MM.1S (cell line): ENCODE results near the gene LAD1.

Source experiments
- DNase-seq: peaks from one replicate; pipeline ENCODE4 v3.0.0-alpha.2; 2015
- H2AFZ ChIP-seq: fragments of 300-600 bp; sonication (generic); 2 replicates; pipeline ENCODE4 v1.6.0; 2016; ENCODE audit warnings: antibody characterized with exemption, low read length
- H3F3A ChIP-seq: fragments of 300-600 bp; sonication (generic); 2 replicates; pipeline ENCODE4 v1.6.1; 2016; ENCODE audit warnings: mild to moderate bottlenecking, antibody characterized with exemption, low read length, moderate library complexity, mixed read lengths; ENCODE audit not compliant: insufficient read depth
- H3K27ac ChIP-seq: fragments of 300-600 bp; sonication (generic); 2 replicates; pipeline ENCODE4 v1.5.1; 2016; ENCODE audit warnings: mild to moderate bottlenecking, low read length
- H3K27me3 ChIP-seq: fragments of 300-600 bp; sonication (generic); replicated peaks from 2 replicates; pipeline ENCODE4 v1.6.0; 2016; ENCODE audit warnings: low read length; ENCODE audit not compliant: insufficient read depth
- H3K36me3 ChIP-seq: fragments of 300-600 bp; sonication (generic); replicated peaks from 2 replicates; pipeline ENCODE4 v1.6.1; 2016; ENCODE audit warnings: mild to moderate bottlenecking, low read length, mixed read lengths; ENCODE audit not compliant: insufficient read depth
- H3K4me1 ChIP-seq: fragments of 300-600 bp; sonication (generic); 2 replicates; pipeline ENCODE4 v1.6.1; 2016; ENCODE audit warnings: low read length, mixed read lengths
- H3K4me2 ChIP-seq: fragments of 300-600 bp; sonication (generic); 2 replicates; pipeline ENCODE4 v1.6.0; 2016; ENCODE audit warnings: low read depth, low read length
- H3K4me3 ChIP-seq: fragments of 300-600 bp; sonication (generic); 2 replicates; pipeline ENCODE4 v1.5.1; 2016; ENCODE audit warnings: low read length, mixed read lengths
- H3K79me2 ChIP-seq: fragments of 300-600 bp; sonication (generic); 2 replicates; pipeline ENCODE4 v1.6.1; 2016; ENCODE audit warnings: mixed run types, low read length, mixed read lengths
- H3K9ac ChIP-seq: fragments of 300-600 bp; sonication (generic); 2 replicates; pipeline ENCODE4 v1.6.1; 2016; ENCODE audit warnings: low read length, mixed read lengths
- H3K9me2 ChIP-seq: fragments of 300-600 bp; sonication (generic); replicated peaks from 2 replicates; pipeline ENCODE4 v1.6.1; 2016; ENCODE audit warnings: mild to moderate bottlenecking, low read length, mixed read lengths; ENCODE audit not compliant: insufficient read depth
- H3K9me3 ChIP-seq: fragments of 300-600 bp; sonication (generic); replicated peaks from 2 replicates; pipeline ENCODE4 v1.6.1; 2016; ENCODE audit warnings: mild to moderate bottlenecking, low read length, mixed read lengths; ENCODE audit not compliant: insufficient read depth
- H4K20me1 ChIP-seq: fragments of 300-600 bp; sonication (generic); 2 replicates; pipeline ENCODE4 v1.6.1; 2016; ENCODE audit warnings: mild to moderate bottlenecking, low read length, moderate library complexity, mixed read lengths; ENCODE audit not compliant: insufficient read depth
- CTCF ChIP-seq: fragments of 300-600 bp; sonication (generic); IDR thresholded peaks from 2 replicates; pipeline ENCODE4 v1.5.1; 2016; ENCODE audit warnings: antibody characterized with exemption, low read length, mixed read lengths
- EZH2 ChIP-seq: fragments of 300-600 bp; sonication (generic); optimal IDR thresholded peaks from 2 replicates; pipeline ENCODE3; 2017; ENCODE audit warnings: low read depth, mild to moderate bottlenecking, antibody characterized with exemption, low read length, mixed read lengths
- EZH2phosphoT487 ChIP-seq: fragments of 300-600 bp; sonication (generic); IDR thresholded peaks from 2 replicates; pipeline ENCODE4 v1.6.1; 2018; ENCODE audit warnings: antibody characterized with exemption, low read length

The LAD1 gene

GRCh38 chr1:201429736-201430501, 30.8 kb upstream of the LAD1 start:
- no peaks in the 10 kb centered on the region for H3K36me3 ChIP-seq

GRCh38 chr1:201427963-201428362, 28.8 kb upstream of the LAD1 start:
- DNase-seq = no peak
- Histone ChIP-seq H2AFZ (no peak overlapping the region), H3K27me3 (no peaks in the 10 kb centered on the region), H3K27ac (no peak overlapping the region), H4K20me1 (no peaks in the 10 kb centered on the region), H3K4me2 (no peak overlapping the region), H3K4me1 (no peaks in the 10 kb centered on the region), H3K36me3 (no peaks in the 10 kb centered on the region), H3K4me3 (no peak overlapping the region), H3F3A (no peaks in the 10 kb centered on the region), H3K9me2 (no peaks in the 10 kb centered on the region), H3K79me2 (no peaks in the 10 kb centered on the region), H3K9ac (no peak overlapping the region), H3K9me3 (no peaks in the 10 kb centered on the region)
- TF ChIP-seq EZH2phosphoT487 (no peak), CTCF (no peak)

More at GRCh38 chr1:201429736-201430501, 30.8 kb upstream of the LAD1 start:
- Histone ChIP-seq H3K4me2 (no peak overlapping the region), H4K20me1 (no peaks in the 10 kb centered on the region), H3K9me2 (no peaks in the 10 kb centered on the region), H3K27me3 (no peaks in the 10 kb centered on the region), H2AFZ (no peak overlapping the region), H3K9me3 (no peaks in the 10 kb centered on the region), H3K4me3 (no peak overlapping the region), H3F3A (no peaks in the 10 kb centered on the region), H3K9ac (no peak overlapping the region), H3K79me2 (no peaks in the 10 kb centered on the region), H3K4me1 (no peaks in the 10 kb centered on the region), H3K27ac (no peak overlapping the region)
- no peak for DNase-seq
- TF ChIP-seq CTCF (no peak), EZH2phosphoT487 (no peak), EZH2 (no peak)

GRCh38 chr1:201426479-201427310, 27.6 kb upstream of the LAD1 start:
- DNase-seq = no peak
- H3K9me2 ChIP-seq = no peaks in the 10 kb centered on the region
- H3K4me3 ChIP-seq = no peak overlapping the region
- H3K9me3 ChIP-seq = no peaks in the 10 kb centered on the region
- H3K9ac ChIP-seq = no peak overlapping the region
- no peaks in the 10 kb centered on the region for H3K36me3 ChIP-seq
- no peaks in the 10 kb centered on the region for H4K20me1 ChIP-seq
- no peaks in the 10 kb centered on the region for H3K4me1 ChIP-seq
- no peaks in the 10 kb centered on the region for H3K27me3 ChIP-seq
- H3K79me2 ChIP-seq = no peaks in the 10 kb centered on the region
- H3F3A ChIP-seq = no peaks in the 10 kb centered on the region
- no peak overlapping the region for H3K4me2 ChIP-seq
- no peak overlapping the region for H2AFZ ChIP-seq
- no peak overlapping the region for H3K27ac ChIP-seq
- no peak for TF ChIP-seq EZH2phosphoT487
- TF ChIP-seq EZH2 = no peak
- TF ChIP-seq CTCF = no peak
